Prostate gland (tissue), 2 donors: ENCODE measurements around the gene CFAP43. TPM values are rescaled to one million over a fixed set of nuclear protein-coding genes. Genes with fewer than 3 reads are reported as not detected.
"Not testable (repeated sequence)": the region's sequence is repeated elsewhere in the genome, so short reads cannot be mapped to it uniquely, and the experiment has no call there.

Experiments used
- DNase-seq: peaks from one replicate; pipeline ENCODE4 v3.0.0-alpha.2; 2019; ENCODE audit warnings: low spot score
- H3K27ac ChIP-seq, 2 donors: fragments of 200-600 bp; sonication (generic); 2 replicates each; pipeline ENCODE4 v1.5.1; 2017 to 2019
- H3K27me3 ChIP-seq: fragments of 200-600 bp; sonication (generic); replicated peaks from 2 replicates; pipeline ENCODE4 v1.5.1; 2019; ENCODE audit not compliant: insufficient read depth
- H3K36me3 ChIP-seq, 2 donors: fragments of 200-600 bp; sonication (generic); 1 replicate in 1 of 2; 2 replicates in 1 of 2; pipeline versions ENCODE4 v1.5.1 to v1.8.1; 2017 to 2019
- H3K4me1 ChIP-seq: fragments of 200-600 bp; sonication (generic); replicated peaks from 2 replicates; pipeline ENCODE4 v1.5.1; 2019
- H3K4me3 ChIP-seq, 2 donors: fragments of 200-600 bp; sonication (generic); 2 replicates each; pipeline ENCODE4 v1.5.1; 2017 to 2019
- H3K9me3 ChIP-seq: fragments of 200-600 bp; sonication (generic); 2 replicates; pipeline ENCODE4 v1.5.1; 2017
- POLR2A ChIP-seq: fragments of 450-650 bp; IDR thresholded peaks from one replicate; pipeline ENCODE4 v1.6.1; 2016; ENCODE audit warnings: antibody characterized with exemption, mild to moderate bottlenecking
- POLR2AphosphoS5 ChIP-seq: sonication (generic); formaldehyde crosslinking; IDR thresholded peaks from one replicate; pipeline ENCODE4 v1.6.1; 2017; ENCODE audit warnings: antibody characterized with exemption
- WGBS: methylation state at CpG from one replicate; pipeline ENCODE4 v1.1.5; 2018; 5-methylcytosine and 5-hydroxymethylcytosine counted together
- intact Hi-C: fragments of 100-400 bp; cut with DNase I; formaldehyde crosslinking; loops from one replicate; pipeline ENCODE4 v1.14.2; 2022
- total RNA-seq, 2 donors: library from RNA; depleted of rRNA; stranded (reverse); fragments of >200 nt; gene quantifications; one replicate each; pipeline ENCODE4 v1.1.0, GENCODE V29; 2016
- TF ChIP-seq, protein P1 (sequence below), 4 experiments: fragments of 200-600 bp in 2 of 4; fragments of 450-650 bp in 2 of 4; sonication (generic) in 2 of 4; IDR thresholded peaks; 1 replicate in 3 of 4; 2 replicates in 1 of 4; pipeline ENCODE4 v1.5.1; 2016 to 2019; ENCODE audit warnings: antibody characterized with exemption in 4 of 4, mild to moderate bottlenecking in 2 of 4, moderate library complexity in 2 of 4

Gene CFAP43
- total RNA-seq, 2 donors from 2014 or later, result 2.4 to 6.9 TPM

DNA sequence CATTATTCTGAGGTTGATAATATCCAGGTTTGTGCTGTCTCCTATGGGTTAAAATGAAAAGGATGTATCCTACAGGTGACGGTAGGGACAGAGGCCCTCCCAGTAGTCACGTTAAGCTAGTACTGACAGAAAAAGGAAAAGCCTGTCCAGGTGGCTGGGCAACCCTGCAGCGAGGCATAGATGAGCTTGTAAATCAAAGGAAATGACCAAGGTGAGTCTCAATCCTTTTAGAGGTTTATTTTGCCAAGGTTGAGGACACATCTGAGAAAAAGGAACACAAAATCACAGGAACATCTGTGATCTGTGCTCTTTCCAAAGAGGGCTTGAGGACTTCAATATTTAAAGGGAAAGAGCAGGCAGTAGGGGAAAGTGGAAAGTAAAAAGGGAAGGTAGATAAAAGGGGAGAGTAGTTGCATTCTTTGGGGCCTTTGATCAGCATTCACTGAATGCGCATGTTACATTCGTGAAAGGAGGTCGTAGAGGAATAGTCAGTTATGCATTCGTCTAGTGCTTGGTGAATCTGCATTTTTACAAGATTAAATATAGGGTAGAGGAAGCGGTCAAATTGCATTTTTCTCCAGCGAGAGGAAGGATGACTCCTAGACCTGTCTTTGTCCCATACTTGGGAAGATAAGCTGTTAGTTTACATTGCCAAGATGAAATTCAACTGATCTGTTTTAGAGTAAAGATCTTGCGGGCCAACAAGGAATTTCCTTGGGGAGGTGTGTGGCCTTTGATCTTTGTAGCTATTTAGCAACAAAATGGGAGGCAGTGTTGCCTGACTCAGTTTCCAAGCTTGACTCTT lies 21.6 kb upstream of the CFAP43 start:
- Histone ChIP-seq H3K4me3 (peak overlapping the region in 1 of 2 donors; percentile 77), H3K27me3 (no peaks in the 10 kb centered on the region), H3K27ac (peak overlapping the region; percentile 93 to 94), H3K4me1 (no peaks in the 10 kb centered on the region), H3K36me3 (no peaks in the 10 kb centered on the region), H3K9me3 (no peaks in the 10 kb centered on the region)
- TF ChIP-seq POLR2AphosphoS5 (no peak), POLR2A (no peak)
- TF ChIP-seq, protein P1, sequence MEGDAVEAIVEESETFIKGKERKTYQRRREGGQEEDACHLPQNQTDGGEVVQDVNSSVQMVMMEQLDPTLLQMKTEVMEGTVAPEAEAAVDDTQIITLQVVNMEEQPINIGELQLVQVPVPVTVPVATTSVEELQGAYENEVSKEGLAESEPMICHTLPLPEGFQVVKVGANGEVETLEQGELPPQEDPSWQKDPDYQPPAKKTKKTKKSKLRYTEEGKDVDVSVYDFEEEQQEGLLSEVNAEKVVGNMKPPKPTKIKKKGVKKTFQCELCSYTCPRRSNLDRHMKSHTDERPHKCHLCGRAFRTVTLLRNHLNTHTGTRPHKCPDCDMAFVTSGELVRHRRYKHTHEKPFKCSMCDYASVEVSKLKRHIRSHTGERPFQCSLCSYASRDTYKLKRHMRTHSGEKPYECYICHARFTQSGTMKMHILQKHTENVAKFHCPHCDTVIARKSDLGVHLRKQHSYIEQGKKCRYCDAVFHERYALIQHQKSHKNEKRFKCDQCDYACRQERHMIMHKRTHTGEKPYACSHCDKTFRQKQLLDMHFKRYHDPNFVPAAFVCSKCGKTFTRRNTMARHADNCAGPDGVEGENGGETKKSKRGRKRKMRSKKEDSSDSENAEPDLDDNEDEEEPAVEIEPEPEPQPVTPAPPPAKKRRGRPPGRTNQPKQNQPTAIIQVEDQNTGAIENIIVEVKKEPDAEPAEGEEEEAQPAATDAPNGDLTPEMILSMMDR (IDR thresholded peaks at IDR 0.05), result no peak
- WGBS, result 57% methylated on average over 10 of the region's 10 CpGs
- intact Hi-C loops, result loop anchor here (10.0 kb wide), 1 partner anchor 289 kb away; the partner anchor contains the start of gene SLK
- no peak for DNase-seq

DNA sequence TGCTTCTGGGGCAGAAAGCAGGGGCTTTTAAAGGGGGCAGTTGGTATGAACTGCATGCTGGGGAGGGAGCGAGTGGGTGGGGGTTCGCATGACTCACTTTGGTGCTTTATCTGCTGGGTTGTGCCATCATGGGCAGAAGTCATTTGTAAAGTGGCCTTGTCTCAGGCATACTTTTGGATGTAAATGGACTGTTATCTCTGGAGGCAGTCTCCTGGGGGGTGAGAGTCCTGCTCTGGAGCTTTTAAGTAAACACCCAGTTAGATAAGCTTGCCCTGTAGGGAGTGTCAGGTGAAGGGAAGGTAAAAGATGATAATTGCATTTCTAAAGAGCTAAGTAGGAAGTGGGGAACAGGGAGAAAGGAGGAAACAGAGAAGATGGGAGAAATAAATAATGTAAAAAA lies 20.9 kb upstream of the CFAP43 start:
- no peak overlapping the region for H3K4me3 ChIP-seq
- TF ChIP-seq, protein P1 (IDR thresholded peaks at IDR 0.05), result no peak
- no peak for TF ChIP-seq POLR2AphosphoS5
- no peak for TF ChIP-seq POLR2A
- H3K4me1 ChIP-seq, result no peaks in the 10 kb centered on the region
- intact Hi-C loops, result loop anchor here (10.0 kb wide), 1 partner anchor 288 kb away; the partner anchor contains the start of gene SLK
- no peaks in the 10 kb centered on the region for H3K9me3 ChIP-seq
- H3K27ac ChIP-seq, result no peak overlapping the region
- no peak for DNase-seq
- 98% methylated on average over 2 of the region's 2 CpGs for WGBS
- no peaks in the 10 kb centered on the region for H3K27me3 ChIP-seq
- no peaks in the 10 kb centered on the region for H3K36me3 ChIP-seq

DNA sequence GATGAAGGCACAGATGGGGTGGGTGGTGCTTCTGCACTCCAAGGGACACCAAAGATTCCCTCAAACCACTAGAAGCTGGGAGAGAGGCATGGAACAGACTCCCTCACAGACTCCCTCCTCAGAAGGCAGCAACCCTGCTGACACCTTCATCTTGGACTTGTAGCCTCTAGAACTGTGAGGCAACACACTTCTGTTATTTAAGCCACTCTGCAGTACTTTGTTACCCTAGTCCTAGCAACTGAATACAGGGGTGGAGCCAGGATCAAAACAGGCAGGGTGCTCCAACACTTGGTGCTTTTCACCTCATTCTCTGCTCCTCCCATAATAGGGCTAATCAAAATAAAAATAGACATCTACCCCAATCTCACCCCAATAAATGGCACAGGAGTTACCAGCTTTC lies 20.2 kb upstream of the CFAP43 start:
- Histone ChIP-seq H3K27ac (no peak overlapping the region), H3K36me3 (no peaks in the 10 kb centered on the region), H3K4me1 (no peaks in the 10 kb centered on the region), H3K4me3 (no peak overlapping the region), H3K27me3 (no peaks in the 10 kb centered on the region), H3K9me3 (no peaks in the 10 kb centered on the region)
- intact Hi-C loops, result loop anchor here (10.0 kb wide), 1 partner anchor 288 kb away; the partner anchor contains the start of gene SLK
- TF ChIP-seq POLR2AphosphoS5 (no peak), POLR2A (no peak)
- TF ChIP-seq, protein P1 (IDR thresholded peaks at IDR 0.05), result no peak
- DNase-seq, result no peak

DNA sequence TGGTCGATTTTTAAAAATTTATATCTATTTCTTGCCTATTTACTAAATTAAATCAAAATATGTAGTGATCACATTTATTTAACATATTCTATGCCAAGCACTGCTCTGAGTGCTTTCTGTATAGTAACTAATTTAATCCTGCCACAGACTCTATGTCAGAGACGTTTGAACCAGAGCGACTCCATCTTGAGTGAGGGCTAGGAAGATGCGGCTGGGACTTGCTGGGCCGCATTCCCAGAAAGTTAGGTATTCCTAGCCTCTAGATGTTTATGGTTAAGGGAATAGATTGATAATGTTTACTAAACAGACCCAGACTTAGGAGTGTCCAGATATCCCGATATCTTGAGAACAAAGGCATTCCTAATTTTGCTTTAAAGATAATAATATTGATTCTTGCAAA lies 19.3 kb upstream of the CFAP43 start:
- no peak for DNase-seq
- intact Hi-C loops, result loop anchor here (10.0 kb wide), 1 partner anchor 287 kb away; the partner anchor contains the start of gene SLK
- Histone ChIP-seq H3K4me3 (no peak overlapping the region), H3K9me3 (no peaks in the 10 kb centered on the region), H3K36me3 (no peaks in the 10 kb centered on the region), H3K27ac (no peak overlapping the region), H3K4me1 (no peaks in the 10 kb centered on the region), H3K27me3 (no peaks in the 10 kb centered on the region)
- WGBS, result 92% methylated on average over 6 of the region's 6 CpGs
- TF ChIP-seq, protein P1 (IDR thresholded peaks at IDR 0.05), result no peak
- TF ChIP-seq POLR2AphosphoS5 (no peak), POLR2A (no peak)

DNA sequence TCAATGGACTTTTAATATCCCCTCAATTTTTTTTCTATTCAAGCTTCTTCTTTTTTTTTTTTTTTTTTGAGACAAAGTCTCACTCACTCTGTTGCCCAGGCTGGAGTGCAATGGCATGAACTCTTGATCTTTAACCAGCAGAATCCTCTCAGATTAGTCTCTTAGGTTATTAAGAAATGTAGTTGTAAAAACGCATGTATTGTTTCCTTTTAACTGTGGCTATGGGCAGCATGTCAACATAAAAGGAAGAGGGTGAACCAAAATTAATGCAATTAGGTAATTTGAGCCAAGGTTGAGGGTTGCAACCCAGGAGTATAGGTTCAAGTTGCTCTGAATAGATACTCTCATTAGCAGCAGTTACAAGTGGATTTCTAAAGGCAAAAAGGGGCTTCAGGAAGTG lies 18.2 kb upstream of the CFAP43 start:
- no peak overlapping the region for H3K27ac ChIP-seq
- no peaks in the 10 kb centered on the region for H3K27me3 ChIP-seq
- no peak overlapping the region for H3K4me3 ChIP-seq
- 18% methylated on average over 1 of the region's 1 CpG for WGBS
- intact Hi-C loops, result loop anchor here (10.0 kb wide), 1 partner anchor 286 kb away; the partner anchor contains the start of gene SLK
- no peaks in the 10 kb centered on the region for H3K4me1 ChIP-seq
- H3K36me3 ChIP-seq, result no peaks in the 10 kb centered on the region
- DNase-seq, result no peak
- no peaks in the 10 kb centered on the region for H3K9me3 ChIP-seq
- TF ChIP-seq, protein P1 (IDR thresholded peaks at IDR 0.05), result no peak

DNA sequence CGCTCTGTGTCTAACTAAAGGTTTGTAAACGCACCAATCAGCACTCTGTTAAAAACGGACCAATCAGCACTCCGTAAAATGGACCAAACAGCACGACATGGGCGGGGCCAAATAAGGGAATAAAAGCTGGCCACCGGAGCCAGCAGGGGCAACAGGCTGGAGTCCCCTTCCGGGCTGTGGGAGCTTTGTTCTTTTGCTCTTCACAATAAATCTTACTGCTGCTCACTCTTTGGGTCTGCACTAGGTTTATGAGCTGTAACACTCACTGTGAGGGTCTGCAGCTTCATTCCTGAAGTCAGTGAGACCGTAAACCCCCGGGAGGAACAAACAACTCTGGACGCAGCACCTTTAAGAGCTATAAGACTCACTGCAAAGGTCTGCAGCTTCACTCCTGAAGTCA lies 16.8 kb upstream of the CFAP43 start:
- WGBS, result 59% methylated on average over 11 of the region's 11 CpGs
- DNase-seq, H3K4me1 ChIP-seq, intact Hi-C loops, H3K36me3 ChIP-seq, H3K4me3 ChIP-seq, H3K27me3 ChIP-seq, H3K9me3 ChIP-seq, H3K27ac ChIP-seq: not testable (repeated sequence)
